ENCODE data around the gene ERO1B.

DNA sequence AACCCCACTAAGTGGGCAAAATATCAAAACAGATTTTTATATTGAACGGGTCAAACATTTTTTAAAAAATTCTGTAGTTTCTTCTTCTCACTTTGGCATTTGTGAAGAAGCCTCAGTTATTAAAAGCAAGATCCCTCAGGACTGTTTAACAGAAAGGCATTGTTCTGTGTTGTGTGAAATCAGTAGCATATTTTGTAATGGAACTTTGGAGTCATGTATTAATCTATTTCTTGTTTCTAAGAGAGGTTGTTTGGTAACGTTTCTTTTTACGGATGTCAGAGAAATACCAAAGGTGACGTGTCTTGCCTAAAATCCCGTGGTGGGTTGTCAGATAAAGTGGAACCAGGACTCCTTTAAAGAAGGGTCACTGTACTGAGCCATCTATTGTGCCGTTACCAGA, 115.7 kb downstream of the ERO1B start:
- TF ChIP-seq CTCF (IDR thresholded peaks at IDR 0.05) (no peak), JAZF1 (CRISPR knock-in tag; IDR thresholded peaks at IDR 0.05) (no peak)

Data from WTC11 (cell line).